ENCODE measurements around the gene KCNB1.

The KCNB1 gene

DNA sequence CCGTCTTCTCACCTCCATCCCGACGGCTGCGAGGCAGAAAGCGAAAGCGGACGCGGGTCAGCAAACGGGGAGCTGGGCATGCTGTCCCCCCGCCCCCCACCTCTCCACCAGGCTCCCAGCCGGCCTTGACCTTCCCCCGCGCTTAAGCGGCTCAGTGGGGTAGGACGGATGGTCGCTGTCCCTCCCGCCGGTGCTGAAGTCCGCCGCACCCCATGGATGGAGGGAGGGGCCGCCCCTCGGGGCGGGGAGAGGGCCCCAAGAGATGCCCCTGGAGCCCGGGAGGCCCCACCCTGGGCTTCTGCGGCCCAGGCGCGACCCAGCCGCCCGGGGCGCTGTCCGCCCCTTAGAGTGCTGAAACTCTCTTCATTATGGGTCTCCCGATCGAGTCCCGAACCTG lies at the start of gene KCNB1:
Gene KCNB1, minus strand, starts transcription at position 48 of the 397 bp plus-strand sequence. CDS start 188 bp downstream, outside the sequence.
- H3K4me3 Mint-ChIP-seq: peak within 1 kb of the TSS; percentile 60
- no peak within 1 kb of the TSS for H3K27ac Mint-ChIP-seq
- peaks cover 9% of the 10 kb centered on the region for H3K4me1 Mint-ChIP-seq (ENCODE audit: low read depth)
- H3K27me3 Mint-ChIP-seq: peaks cover 40% of the 10 kb centered on the region
- no peaks in the 10 kb centered on the region for H3K9me3 Mint-ChIP-seq (ENCODE audit: low read depth)
- no peaks in the 10 kb centered on the region for H3K36me3 Mint-ChIP-seq

- Mint-ChIP-seq H3K4me3 (no peak overlapping the region), H3K4me1 (ENCODE audit: low read depth) (peaks cover 5% of the 10 kb centered on the region), H3K36me3 (no peaks in the 10 kb centered on the region), H3K9me3 (ENCODE audit: low read depth) (no peaks in the 10 kb centered on the region), H3K27me3 (peaks cover 10% of the 10 kb centered on the region), H3K27ac (no peak overlapping the region)
Measured at GRCh38 chr20:49529470-49529869, 47.0 kb upstream of the KCNB1 start.

- H3K4me1 Mint-ChIP-seq (ENCODE audit: low read depth): no peaks in the 10 kb centered on the region
- peaks cover 7% of the 10 kb centered on the region for H3K36me3 Mint-ChIP-seq
Measured at GRCh38 chr20:49526568-49526967, 44.1 kb upstream of the KCNB1 start.

DNA sequence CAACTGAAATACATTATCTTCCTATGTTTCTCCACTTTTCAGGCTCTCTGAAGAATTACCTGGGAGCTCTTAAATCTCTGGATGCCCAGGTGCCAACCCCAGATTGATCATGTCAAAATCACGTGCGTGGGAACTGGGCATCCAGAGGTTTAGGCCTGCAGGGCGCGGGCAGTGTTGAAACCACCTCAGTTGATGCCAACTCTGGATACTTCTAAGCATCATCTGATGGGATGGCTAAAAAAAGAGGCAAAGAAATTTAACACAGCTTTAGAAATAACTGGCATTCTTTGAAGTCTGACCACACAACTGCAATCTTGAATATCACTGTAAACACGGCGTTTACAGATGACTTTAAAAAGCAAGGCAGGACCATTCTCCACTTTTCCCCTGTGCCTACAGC lies 43.6 kb upstream of the KCNB1 start:
- Mint-ChIP-seq H3K4me3 (no peak overlapping the region), H3K4me1 (ENCODE audit: low read depth) (no peaks in the 10 kb centered on the region), H3K27me3 (peaks cover 17% of the 10 kb centered on the region), H3K36me3 (peaks cover 7% of the 10 kb centered on the region), H3K27ac (no peak overlapping the region), H3K9me3 (ENCODE audit: low read depth) (no peaks in the 10 kb centered on the region)

More at GRCh38 chr20:49526568-49526967, 44.1 kb upstream of the KCNB1 start:
- H3K27me3 Mint-ChIP-seq: peaks cover 17% of the 10 kb centered on the region
- H3K4me3 Mint-ChIP-seq: no peak overlapping the region
- H3K9me3 Mint-ChIP-seq (ENCODE audit: low read depth): no peaks in the 10 kb centered on the region
- H3K27ac Mint-ChIP-seq: no peak overlapping the region

DNA sequence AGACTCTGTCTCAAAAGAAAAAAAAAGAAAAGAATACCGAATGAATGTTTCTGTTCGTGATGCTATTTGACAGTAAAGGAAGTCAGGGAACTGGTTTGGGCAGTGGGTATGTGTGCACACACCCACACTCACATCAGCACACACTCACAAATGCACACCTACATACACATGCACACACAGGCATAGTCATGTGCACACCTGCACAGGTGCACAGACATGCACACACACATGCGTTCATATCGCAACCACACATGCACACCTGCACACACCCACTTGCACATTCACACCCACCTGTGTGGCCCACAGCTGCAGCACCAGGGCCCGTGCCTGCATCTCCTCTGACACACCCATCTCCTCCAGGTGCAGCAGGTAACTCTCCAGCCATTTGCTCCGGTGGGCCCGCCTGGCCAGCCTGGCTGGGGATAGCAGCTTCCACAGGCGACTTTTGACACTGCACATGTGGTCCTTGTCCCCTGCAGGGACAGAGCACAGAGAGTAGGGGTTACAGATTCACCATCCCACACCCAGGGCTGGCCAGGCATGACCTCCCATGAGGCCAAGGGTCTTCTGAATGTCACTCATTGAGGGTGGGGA lies 41.4 kb upstream of the KCNB1 start:
- H3K27me3 Mint-ChIP-seq: peaks cover 20% of the 10 kb centered on the region
- H3K27ac Mint-ChIP-seq: no peak overlapping the region
- no peak overlapping the region for H3K4me3 Mint-ChIP-seq
- peaks cover 7% of the 10 kb centered on the region for H3K36me3 Mint-ChIP-seq
- H3K9me3 Mint-ChIP-seq (ENCODE audit: low read depth): no peaks in the 10 kb centered on the region
- H3K4me1 Mint-ChIP-seq (ENCODE audit: low read depth): no peaks in the 10 kb centered on the region

DNA sequence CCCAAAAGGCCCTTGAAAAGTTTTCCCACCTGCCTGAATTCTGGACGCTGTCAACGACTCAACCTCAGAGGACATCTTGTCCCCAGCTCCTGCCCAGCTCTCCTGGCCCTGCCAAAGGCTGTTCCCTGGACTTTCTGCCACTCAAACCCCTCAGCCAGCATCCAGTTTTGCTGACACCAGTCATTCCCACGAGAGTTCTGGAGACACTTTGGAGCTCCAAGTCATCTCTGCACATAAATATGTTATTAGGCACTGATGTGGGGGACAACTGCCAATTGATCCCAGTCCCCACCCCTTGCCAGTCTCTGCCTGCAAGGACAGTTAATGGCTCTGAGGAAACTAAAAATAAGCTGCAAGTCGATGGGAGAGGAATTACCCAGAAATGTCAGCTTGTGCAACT lies 38.9 kb upstream of the KCNB1 start:
- H3K36me3 Mint-ChIP-seq: peaks cover 7% of the 10 kb centered on the region
- no peak overlapping the region for H3K27ac Mint-ChIP-seq
- H3K27me3 Mint-ChIP-seq: peaks cover 22% of the 10 kb centered on the region
- H3K4me1 Mint-ChIP-seq (ENCODE audit: low read depth): no peaks in the 10 kb centered on the region
- H3K4me3 Mint-ChIP-seq: no peak overlapping the region
- H3K9me3 Mint-ChIP-seq (ENCODE audit: low read depth): no peaks in the 10 kb centered on the region

- Mint-ChIP-seq H3K9me3 (ENCODE audit: low read depth) (no peaks in the 10 kb centered on the region), H3K36me3 (peaks cover 7% of the 10 kb centered on the region), H3K4me1 (ENCODE audit: low read depth) (no peaks in the 10 kb centered on the region), H3K27ac (no peak overlapping the region), H3K27me3 (peaks cover 22% of the 10 kb centered on the region), H3K4me3 (no peak overlapping the region)
Measured at GRCh38 chr20:49519777-49520359, 37.4 kb upstream of the KCNB1 start.

DNA sequence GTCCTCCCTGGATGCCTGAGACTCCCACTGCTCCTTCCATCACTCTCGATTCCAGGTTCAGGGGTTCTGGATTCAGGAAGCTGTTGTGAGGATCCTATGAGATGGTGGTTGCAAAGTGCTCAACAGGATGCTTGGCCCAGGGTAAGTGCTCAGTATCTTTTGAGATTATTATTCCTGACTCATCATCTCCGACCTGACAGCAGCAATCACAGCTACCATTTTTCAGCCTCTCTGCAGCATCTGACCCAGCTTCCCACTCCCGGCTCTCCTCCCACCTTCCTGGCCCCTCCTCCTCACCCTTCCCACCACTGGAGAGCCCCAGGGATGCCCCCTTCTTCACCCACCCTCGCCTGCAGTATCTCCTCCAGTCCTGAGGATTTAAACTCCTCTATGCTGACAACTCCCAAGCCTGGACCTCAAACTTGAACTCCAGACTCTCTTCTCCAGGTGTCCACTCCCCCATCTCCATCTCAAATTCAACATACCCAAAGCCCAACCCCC lies 36.8 kb upstream of the KCNB1 start:
- Mint-ChIP-seq H3K36me3 (peaks cover 7% of the 10 kb centered on the region), H3K4me3 (no peak overlapping the region), H3K9me3 (ENCODE audit: low read depth) (no peaks in the 10 kb centered on the region), H3K27ac (no peak overlapping the region), H3K27me3 (peaks cover 21% of the 10 kb centered on the region), H3K4me1 (ENCODE audit: low read depth) (no peaks in the 10 kb centered on the region)

DNA sequence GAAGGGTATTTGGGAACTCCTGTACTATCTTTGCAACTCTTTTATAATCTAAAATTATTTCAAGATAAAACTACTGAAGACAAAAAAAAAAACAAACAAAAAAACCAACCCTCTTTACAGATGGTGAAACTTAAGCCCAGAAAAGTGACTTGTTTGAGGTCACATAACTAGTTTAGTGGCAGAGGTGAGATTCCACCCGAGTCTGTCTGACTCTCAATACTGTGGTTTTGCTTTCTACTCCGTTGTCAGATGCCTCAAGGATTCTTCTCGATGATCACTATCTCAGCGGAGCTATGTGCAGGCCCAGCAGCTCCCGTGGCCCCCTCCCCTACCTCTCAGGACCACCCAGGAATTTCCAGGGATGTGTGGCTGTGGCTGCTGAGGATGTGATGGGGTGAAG lies 36.1 kb upstream of the KCNB1 start:
- Mint-ChIP-seq H3K4me3 (no peak overlapping the region), H3K27me3 (peaks cover 21% of the 10 kb centered on the region), H3K4me1 (ENCODE audit: low read depth) (no peaks in the 10 kb centered on the region), H3K36me3 (peaks cover 7% of the 10 kb centered on the region), H3K9me3 (ENCODE audit: low read depth) (no peaks in the 10 kb centered on the region), H3K27ac (no peak overlapping the region)

DNA sequence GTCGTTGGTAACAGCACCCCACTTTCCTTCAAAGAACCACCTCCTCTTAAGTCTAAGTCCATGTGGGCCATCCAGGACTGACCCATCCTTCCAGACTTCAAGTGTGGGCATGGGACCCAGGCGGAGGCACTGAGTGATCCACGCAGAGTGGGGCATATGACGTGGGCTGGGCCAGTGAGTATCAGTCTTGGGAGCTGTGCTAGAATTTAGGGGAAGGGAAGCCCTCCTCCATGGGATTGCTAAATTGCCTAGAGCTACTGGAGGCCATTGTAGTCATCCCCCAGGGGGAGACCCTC lies 35.3 kb upstream of the KCNB1 start:
- no peaks in the 10 kb centered on the region for H3K4me1 Mint-ChIP-seq (ENCODE audit: low read depth)
- peaks cover 18% of the 10 kb centered on the region for H3K27me3 Mint-ChIP-seq
- H3K27ac Mint-ChIP-seq: no peak overlapping the region
- peaks cover 5% of the 10 kb centered on the region for H3K36me3 Mint-ChIP-seq
- no peak overlapping the region for H3K4me3 Mint-ChIP-seq
- H3K9me3 Mint-ChIP-seq (ENCODE audit: low read depth): no peaks in the 10 kb centered on the region

- H3K27ac Mint-ChIP-seq: no peak overlapping the region
- H3K4me1 Mint-ChIP-seq (ENCODE audit: low read depth): no peaks in the 10 kb centered on the region
- peaks cover 15% of the 10 kb centered on the region for H3K27me3 Mint-ChIP-seq
- H3K4me3 Mint-ChIP-seq: no peak overlapping the region
- H3K9me3 Mint-ChIP-seq (ENCODE audit: low read depth): no peaks in the 10 kb centered on the region
- peaks cover 4% of the 10 kb centered on the region for H3K36me3 Mint-ChIP-seq
Measured at GRCh38 chr20:49516916-49517804, 34.7 kb upstream of the KCNB1 start.

DNA sequence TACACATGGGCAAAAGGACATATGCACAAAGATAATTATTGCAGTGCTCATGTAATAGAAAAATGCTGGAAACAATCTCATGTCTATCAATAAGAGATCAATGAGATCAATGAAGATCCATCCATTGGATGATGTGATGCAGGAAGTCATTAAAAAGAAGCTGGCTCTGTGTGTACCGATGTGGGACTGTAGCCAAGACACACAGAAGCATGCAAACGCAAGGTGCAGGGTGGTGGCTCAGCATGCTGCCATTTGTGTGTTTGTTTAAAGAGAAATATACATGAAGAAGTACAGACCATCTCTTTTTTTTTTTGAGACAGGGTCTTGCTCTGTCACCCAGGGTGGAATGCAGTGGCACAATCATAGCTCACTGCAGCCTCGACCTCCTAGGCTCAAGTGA lies 33.1 kb upstream of the KCNB1 start:
- H3K4me3 Mint-ChIP-seq: no peak overlapping the region
- no peak overlapping the region for H3K27ac Mint-ChIP-seq
- no peaks in the 10 kb centered on the region for H3K4me1 Mint-ChIP-seq (ENCODE audit: low read depth)
- H3K36me3 Mint-ChIP-seq: no peaks in the 10 kb centered on the region
- no peaks in the 10 kb centered on the region for H3K9me3 Mint-ChIP-seq (ENCODE audit: low read depth)
- peaks cover 11% of the 10 kb centered on the region for H3K27me3 Mint-ChIP-seq

DNA sequence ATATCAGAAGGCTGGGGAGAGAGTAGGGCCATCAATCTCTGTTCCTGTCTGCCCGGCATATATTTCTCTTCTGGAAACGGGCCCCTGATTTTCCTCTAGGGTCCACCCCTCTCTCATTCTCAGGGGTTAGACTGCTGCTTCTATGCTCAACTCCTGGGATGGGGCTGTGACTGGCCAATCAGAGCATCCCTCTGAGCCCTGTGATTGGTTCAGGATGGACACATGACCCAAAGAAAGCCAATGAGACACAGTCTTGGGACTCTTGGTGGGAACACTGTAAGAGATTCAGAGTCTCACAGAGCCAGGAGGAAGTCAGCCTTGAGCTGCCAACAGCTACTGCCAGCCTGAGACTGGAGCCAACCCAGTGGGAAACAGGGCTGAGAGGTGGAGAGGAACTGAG lies 31.0 kb upstream of the KCNB1 start:
- Mint-ChIP-seq H3K9me3 (ENCODE audit: low read depth) (no peaks in the 10 kb centered on the region), H3K4me3 (no peak overlapping the region), H3K36me3 (no peaks in the 10 kb centered on the region), H3K27ac (no peak overlapping the region), H3K4me1 (ENCODE audit: low read depth) (no peaks in the 10 kb centered on the region), H3K27me3 (peaks cover 18% of the 10 kb centered on the region)

DNA sequence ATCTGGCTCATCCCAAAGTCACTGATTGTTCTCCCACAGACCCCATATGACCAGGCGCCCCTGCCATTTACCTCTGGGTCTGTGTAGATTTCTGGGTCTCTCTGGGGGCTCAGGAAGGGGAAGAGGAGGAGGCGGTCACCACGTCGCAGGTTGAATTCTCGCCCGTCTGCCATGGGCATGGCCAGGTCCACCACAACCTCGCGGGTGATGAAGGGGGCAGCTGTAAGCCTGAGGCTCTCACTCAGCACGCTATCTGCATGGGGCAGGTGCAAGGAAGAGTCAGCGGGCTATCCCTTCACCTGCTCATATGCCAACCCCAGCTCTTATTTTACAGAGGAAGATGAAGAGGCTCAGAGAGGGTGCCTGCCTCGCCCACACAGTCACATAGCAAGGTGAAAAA lies 30.5 kb upstream of the KCNB1 start:
- Mint-ChIP-seq H3K27ac (no peak overlapping the region), H3K9me3 (ENCODE audit: low read depth) (no peaks in the 10 kb centered on the region), H3K4me1 (ENCODE audit: low read depth) (no peaks in the 10 kb centered on the region), H3K4me3 (no peak overlapping the region), H3K27me3 (peaks cover 19% of the 10 kb centered on the region), H3K36me3 (no peaks in the 10 kb centered on the region)

DNA sequence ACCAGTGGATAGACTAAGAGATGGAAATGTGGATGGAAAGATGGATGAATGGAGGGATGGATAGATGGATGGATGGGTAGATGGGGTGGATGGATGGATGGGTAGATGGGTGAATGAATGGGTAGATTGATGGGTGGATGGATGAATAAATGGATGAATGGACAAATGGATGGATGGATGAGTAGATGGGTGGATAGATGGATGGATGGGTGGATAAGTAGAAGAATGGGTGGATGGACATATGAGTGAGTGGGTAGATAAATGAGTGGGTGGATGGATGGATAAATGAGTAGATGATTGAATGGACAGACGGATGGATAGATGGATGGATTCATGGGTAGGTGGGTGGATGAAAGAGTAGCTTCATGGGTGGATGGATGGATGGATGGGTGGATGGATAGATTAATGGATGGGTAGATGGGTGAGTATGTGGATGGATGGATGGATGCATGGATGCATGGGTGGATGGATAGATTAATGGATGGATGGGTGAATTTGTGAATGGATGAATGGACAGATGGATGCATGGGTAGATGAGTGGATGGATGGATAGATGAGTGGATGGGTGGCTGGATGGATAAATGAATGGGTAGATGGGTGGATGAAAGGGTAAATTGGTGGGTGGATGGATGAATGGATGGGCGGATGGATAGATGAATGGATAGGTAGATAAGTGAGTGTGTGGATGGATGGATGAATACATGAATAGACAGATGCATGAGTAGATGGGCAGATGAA lies 29.5 kb upstream of the KCNB1 start:
- H3K9me3 Mint-ChIP-seq (ENCODE audit: low read depth): no peaks in the 10 kb centered on the region
- H3K27ac Mint-ChIP-seq: no peak overlapping the region
- peaks cover 17% of the 10 kb centered on the region for H3K27me3 Mint-ChIP-seq
- H3K36me3 Mint-ChIP-seq: no peaks in the 10 kb centered on the region
- H3K4me3 Mint-ChIP-seq: no peak overlapping the region
- H3K4me1 Mint-ChIP-seq (ENCODE audit: low read depth): no peaks in the 10 kb centered on the region
